ENCODE results near the gene ITPR3. TPM values are rescaled to one million over a fixed set of nuclear protein-coding genes. Genes with fewer than 3 reads are reported as not detected.
A peak's percentile ranks its signal among the peaks of the same experiment; 100 is the strongest.

The ITPR3 gene
- total RNA-seq, 1 donor from 2014 or later = 15.7 TPM

- DNase-seq (ENCODE audit: low read depth) = peak; percentile 68
Measured at GRCh38 chr6:33633462-33634158, 12.5 kb downstream of the ITPR3 start.

DNA sequence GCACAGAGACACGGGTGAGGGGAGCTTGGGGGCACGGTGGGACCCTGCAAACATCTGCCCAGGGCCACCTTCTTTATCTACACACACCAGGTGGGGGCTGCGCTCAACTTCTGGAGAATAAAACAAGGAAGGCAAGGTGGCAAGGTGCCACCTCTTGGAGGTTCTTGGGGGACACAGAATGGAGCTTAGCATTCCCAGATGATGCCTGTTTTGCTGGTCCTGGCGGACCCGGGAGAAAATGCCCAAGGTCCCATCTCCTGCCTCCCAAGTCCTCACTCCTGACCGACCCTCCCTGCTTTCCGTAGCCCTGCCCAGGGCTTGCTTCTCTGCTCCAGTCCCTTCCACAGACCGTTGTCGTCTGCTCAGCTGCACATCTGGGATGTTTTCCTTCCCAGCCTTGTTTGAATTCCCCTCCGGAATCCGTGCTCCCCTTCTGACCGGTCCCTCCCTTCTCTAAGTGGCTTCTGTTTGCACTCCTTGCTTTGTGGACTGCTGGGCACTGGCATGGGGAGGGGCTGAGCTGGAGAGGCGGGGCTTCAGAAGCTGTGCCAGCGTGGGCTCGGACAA is 13.1 kb downstream of the ITPR3 start:
- DNase-seq (ENCODE audit: low read depth) = no peak

DNA sequence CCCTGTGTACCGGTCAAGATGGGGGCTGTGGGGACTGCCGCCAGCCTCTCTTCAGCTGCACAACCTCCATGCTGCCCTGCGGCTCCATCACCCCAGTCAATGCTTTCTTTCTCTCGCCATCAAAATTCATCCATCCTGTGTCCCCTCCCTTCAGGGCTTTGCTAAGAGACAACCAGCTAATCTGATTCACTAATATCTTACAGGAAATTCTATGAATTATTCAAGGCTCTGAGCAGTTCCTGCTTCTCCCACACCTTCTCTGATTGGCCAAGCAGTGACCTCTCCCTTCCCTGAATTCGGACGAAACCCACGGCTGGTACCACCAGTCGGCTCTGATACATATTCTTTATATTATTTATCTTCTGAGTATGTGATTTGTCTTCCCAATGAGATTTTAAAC is 13.8 kb downstream of the ITPR3 start:
- no peak for DNase-seq (ENCODE audit: low read depth)

DNA sequence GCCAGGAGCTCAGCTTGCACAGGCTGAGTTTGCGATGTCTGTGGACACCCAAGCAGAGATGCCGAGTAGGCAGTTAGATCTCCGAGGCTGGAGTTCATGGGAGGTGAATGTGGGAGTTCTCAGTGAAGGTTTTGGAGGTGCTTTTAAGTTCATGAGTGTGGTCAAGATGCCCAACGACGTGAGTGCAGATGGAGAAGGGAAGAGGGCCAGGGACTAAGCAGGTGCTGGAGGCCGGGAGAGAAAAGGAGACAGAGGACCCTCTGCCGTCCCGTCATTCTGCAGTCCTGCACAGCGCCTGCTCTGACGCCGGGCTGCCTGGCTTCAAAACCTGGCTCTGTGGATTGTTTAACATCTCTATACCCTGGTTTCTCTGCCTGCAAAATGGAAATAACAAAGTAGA is 15.5 kb downstream of the ITPR3 start:
- DNase-seq (ENCODE audit: low read depth) = no peak

- no peak for DNase-seq (ENCODE audit: low read depth)
Measured at GRCh38 chr6:33638556-33638955, 17.4 kb downstream of the ITPR3 start.

- no peak for DNase-seq (ENCODE audit: low read depth)
Measured at GRCh38 chr6:33639559-33639958, 18.4 kb downstream of the ITPR3 start.

DNA sequence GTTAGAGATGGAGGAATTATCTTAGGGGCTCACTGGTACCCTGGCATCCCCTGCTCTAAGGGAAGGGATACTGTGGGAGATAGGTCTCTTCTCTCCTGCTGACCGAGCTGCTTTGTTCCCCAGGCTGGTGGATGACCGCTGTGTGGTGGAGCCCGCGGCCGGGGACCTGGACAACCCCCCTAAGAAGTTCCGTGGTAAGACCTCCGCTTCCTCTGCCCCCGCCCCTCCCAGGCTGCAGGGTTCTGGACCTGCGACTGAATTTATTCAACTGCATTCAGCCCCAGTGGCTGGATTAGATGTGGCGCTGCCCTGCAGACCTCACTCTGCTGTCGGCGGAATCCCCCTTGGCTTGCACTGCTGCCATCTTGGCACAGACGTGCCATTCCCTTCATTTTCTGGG is 19.2 kb downstream of the ITPR3 start:
- no peak for DNase-seq (ENCODE audit: low read depth)

- DNase-seq (ENCODE audit: low read depth) = no peak
Measured at GRCh38 chr6:33641144-33641543, 20.0 kb downstream of the ITPR3 start.

DNA sequence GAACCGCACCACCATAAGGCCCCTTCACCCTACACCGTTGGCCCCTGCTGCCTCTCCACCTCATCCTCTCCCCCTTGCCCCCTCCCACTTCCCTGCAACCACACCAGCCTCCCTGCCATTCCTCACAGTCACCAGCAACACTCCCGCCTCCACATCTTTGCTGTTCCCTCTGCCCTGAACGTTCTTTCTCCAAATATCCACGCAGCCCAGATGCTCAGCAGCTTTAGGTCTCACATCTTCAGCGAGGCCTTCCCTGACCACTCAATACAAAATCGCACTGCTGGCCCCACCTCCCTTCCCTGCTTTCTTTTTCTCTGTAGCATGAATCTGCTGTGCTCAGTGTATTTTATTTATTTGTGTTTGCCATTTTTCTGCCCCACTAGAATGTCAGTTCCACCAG is 20.5 kb downstream of the ITPR3 start:
- DNase-seq (ENCODE audit: low read depth) = no peak

DNA sequence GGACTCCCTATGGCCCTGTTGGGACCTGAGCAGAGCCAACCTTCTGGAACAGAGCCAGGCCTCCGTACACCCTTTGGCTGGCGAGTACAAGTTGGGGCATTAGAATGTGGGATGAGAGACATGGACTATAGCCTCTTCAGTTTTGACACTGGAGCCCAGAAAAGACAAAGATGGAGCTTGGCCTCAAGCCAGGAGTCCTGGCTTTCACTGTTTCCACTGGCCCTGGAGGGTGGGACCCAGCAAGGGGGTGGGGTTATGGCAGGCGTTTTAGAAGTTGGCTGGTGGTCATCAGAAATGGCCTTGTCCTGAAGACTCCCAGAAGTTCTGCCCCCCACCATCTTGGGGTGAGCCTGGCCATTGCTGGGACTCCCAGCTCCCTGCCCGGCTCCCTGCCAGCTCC is 21.8 kb downstream of the ITPR3 start:
- no peak for DNase-seq (ENCODE audit: low read depth)

- DNase-seq (ENCODE audit: low read depth) = no peak
Measured at GRCh38 chr6:33651403-33651802, 30.3 kb downstream of the ITPR3 start.

- DNase-seq (ENCODE audit: low read depth) = no peak
Measured at GRCh38 chr6:33652002-33652401, 30.9 kb downstream of the ITPR3 start.

GRCh38 chr6:33654831-33655554 is 33.9 kb downstream of the ITPR3 start:
- no peak for DNase-seq (ENCODE audit: low read depth)

GRCh38 chr6:33656844-33657243 is 35.7 kb downstream of the ITPR3 start:
- no peak for DNase-seq (ENCODE audit: low read depth)

GRCh38 chr6:33658982-33659689 is 38.0 kb downstream of the ITPR3 start:
- no peak for DNase-seq (ENCODE audit: low read depth)

GRCh38 chr6:33659986-33660385 is 38.9 kb downstream of the ITPR3 start:
- no peak for DNase-seq (ENCODE audit: low read depth)

DNA sequence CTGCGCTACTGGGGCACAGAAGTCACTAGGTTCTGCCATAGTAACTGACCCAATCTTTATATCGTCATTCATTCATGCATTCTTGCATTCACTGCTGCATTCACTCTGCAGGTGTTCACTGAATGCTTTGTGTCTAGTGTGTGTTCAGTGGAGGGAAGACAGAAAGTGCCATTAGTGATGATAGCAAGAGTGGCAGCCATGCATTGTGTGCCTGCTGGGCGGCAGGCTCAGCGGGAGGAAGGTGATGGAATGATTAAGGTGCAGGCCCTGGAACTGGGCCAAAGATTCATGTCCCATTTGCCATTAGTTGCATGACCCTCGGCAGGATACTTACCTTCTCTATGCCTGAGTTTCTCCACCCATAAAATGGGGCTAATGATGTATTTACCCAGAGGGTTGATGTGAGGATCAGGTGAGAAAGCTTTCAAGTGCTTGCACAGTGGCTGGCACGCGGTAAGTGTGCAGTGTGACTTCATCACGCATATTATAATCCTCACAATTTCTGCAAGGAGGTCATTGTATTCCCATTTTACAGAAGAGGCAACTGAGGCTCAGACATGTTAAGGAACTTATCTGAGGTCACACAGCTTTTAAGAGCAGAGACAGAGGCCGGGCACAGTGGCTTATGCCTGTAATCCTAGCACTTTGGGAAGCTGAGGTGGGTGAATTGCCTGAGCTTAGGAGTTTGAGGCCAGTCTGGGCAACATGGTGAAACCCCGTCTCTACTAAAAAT is 40.1 kb downstream of the ITPR3 start:
- no peak for DNase-seq (ENCODE audit: low read depth)

DNA sequence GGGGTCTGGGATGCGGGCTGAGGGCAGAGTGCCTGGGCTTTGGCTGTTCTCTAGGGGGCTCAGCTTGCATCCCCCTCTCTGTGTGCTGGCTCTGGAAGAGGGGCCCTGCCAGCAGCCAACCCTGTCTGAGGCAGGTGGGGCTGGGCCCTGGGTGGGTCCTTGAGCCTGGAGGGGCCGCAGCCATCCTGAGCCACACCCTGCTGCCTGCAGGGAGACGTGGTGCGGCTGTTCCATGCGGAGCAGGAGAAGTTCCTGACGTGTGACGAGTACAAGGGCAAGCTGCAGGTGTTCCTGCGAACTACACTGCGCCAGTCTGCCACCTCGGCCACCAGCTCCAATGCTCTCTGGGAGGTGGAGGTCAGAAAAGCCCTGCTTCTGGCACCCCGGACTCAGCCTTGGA is 41.2 kb downstream of the ITPR3 start:
- no peak for DNase-seq (ENCODE audit: low read depth)

DNA sequence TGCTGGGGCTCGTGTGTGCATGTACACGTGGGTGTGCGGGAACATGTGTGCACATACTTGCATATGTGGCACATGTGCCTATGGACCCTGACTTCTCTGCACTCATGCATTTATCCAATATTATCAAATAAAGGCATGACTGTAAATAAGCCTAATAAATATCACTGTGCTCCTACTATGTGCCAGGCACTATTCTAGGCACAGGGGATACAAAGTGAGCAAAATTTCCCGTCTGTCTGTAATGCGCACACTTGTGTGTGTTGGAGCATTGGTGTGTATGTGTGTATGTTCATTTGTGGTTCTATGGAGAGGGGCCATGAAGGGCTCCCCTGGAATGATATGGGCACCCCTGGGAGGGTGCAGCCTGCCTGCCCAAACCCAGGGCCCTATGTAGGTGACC is 41.9 kb downstream of the ITPR3 start:
- no peak for DNase-seq (ENCODE audit: low read depth)

- no peak for DNase-seq (ENCODE audit: low read depth)
Measured at GRCh38 chr6:33663727-33664449, 42.8 kb downstream of the ITPR3 start.
